GM18907 (cell line): ENCODE results near the gene SSTR3.

Source experiments
- ATAC-seq: cut with Tn5 transposase; IDR thresholded peaks from one replicate; pipeline ENCODE4 v1.9.1; 2021; ENCODE audit warnings: mild to moderate bottlenecking, moderate library complexity; ENCODE audit not compliant: unreplicated experiment

SSTR3 gene

DNA sequence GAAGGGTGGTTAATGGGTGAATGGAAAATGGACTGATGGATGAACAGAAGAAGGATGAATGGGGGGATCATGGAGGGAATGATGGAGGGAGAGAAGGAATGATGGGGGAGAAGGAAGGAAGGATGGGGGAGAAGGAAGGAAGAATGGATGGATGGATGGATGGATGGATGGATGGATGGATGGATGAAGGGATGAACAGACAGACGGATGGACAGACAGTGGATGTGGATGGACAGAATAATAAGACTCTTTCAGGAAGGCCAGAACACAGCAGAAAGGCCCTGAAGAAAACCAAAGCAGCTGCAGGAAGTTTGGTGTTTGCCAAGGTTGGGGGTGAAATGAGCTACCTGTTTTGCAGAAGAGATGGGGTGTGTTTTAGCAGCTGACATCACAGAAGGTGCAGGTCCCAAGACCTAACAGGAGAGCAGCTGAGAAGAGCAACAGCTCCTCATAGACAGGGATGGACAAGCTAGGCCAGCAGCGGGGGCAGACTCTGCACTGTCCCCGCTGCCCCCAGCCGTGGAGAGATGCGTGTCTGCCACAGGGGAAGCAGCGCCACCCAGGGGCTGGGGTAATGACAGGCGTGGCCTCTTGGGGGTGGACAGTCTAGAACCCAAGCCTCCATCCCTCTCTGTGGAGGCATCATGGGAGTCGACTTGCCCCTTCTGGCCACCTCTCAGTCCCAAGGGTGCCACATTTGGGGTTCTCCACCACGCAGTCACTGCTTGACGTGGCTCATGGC lies 42.2 kb downstream of the SSTR3 start:
- no peak for ATAC-seq

DNA sequence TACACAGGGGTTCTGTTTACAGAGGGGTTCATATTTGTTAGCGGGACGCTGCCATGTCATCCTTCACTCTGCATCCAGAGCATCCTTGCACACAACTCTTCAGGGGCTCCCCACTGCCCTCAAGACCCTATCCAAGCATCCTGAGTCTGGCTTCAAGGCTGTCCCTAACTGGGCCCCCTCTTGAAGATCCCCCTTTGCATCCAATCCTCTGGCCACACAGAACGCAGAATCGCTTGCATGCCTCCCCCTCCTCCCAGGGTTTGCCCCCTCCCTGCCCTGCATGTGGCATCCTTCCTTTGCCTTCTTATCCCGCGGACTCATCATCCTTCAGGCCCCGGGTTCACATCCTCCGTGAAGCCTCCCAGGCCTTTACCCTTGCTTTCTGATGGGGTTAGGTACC lies 42.9 kb downstream of the SSTR3 start:
- no peak for ATAC-seq

- ATAC-seq, result no peak
These were observed 44.2 kb downstream of the SSTR3 start for GRCh38 chr22:37167981-37168647.

DNA sequence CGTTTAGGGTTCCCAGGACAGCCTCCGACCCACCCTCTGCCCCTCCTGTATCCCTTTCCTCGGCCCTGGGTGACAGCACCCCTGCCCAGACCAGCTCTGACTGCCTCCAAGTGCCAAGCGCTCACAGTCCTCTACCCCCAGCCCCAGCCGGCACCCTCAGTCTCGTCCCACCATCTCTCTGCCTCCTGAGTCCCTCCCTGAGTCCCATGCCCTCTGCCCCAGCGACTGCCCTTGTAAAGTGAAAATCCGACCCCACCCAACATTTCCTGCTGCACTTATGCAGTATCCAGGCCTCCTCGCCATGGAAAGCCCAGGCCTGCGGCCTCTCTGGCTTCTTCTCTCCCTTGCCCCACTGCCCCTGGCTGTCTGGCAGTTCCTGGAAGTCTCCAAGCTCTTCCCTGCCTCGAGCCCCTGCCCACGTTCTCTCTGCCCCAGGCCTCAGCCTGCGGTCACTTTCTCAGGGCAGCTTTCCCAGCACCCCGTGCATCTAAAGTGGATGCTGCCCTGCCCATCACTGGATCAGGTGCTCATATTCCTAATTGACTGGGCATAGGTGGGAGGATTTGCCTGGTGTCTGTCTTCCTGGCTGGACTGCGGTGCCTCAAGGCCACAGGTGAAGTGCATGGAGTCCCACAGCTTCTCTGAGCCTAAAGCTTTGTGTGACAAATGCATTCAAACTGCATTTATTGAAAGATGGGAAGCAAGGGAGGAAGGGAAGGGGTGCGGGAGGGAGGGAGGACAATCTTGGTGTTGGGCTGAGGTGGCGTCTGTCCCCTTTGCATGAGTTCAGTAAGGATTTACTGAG lies 44.9 kb downstream of the SSTR3 start:
- ATAC-seq, result no peak

DNA sequence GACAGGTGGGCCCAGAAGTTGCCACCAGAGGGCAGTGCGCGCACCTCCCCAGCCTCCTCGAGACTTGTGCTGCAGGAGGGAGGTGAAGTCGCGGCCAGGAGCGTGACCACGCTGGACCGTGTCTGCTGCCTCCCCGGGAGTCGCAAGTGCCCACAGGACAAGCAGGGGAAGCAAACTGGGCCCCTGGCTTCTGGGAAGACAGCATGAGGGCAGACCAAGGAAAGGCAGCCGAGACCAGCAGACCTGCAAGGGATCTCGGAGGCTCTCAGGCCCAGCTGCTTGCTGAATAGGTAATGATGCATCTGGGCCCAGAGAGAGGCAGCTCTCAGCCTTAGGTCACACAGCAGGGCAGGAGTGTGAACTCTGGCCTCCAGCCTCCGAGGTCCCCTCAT lies 45.6 kb downstream of the SSTR3 start:
- ATAC-seq, result no peak

DNA sequence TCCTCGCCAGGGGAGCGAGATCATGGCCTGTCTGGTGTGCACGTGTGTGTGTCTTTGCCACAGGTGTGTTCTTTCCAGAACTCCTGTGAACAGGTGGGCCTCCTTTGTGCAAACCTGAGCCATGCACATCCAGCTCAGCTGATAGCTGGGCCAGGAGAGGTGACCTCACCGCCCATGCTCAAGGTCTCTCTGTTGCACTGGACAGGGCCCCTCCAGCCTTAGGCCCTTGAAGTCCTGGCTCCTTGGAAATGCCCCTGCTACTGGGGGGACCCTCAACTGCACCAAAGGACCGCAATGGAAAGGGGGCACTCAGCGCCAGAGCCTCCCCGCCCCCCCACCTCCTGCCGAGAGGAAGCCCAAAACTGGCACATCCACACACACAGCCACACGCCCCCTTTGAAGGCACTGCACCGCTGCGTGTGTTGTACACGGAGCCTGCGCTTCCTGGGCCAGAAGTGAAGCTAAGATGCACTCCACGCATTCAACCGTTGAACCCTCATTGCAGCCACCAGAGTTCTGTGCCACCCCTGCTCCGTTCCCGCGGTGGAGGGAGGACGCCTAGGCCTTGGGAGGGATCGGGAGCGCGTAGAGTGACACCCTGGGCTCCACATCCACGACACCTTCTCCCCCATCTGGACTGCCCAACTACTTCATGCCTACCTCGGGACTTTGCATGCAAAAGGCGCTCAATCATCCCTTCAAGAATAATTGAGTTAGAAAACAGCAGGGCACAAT lies 46.2 kb downstream of the SSTR3 start:
- no peak for ATAC-seq

DNA sequence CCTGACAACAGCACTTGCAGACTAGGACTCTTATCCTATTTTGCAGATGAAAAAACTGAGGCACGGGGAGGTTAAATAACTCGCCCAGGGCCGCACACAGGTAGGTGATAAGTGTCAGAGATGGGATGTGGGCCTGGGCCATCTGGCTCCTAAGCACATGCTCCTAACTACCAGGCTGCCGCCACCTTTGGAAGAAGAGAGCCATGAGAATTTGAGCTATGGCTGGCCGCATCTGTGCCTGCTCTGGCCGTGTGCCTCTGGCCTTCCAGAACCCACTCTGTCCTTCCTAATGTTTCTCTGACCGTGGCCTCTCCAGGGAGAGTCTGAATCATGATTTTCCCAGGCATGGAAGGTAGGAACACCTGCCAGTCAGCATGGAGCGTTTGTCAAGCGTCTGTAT lies 47.2 kb downstream of the SSTR3 start:
- no peak for ATAC-seq

GRCh38 chr22:37164505-37164887 lies 47.8 kb downstream of the SSTR3 start:
- no peak for ATAC-seq

DNA sequence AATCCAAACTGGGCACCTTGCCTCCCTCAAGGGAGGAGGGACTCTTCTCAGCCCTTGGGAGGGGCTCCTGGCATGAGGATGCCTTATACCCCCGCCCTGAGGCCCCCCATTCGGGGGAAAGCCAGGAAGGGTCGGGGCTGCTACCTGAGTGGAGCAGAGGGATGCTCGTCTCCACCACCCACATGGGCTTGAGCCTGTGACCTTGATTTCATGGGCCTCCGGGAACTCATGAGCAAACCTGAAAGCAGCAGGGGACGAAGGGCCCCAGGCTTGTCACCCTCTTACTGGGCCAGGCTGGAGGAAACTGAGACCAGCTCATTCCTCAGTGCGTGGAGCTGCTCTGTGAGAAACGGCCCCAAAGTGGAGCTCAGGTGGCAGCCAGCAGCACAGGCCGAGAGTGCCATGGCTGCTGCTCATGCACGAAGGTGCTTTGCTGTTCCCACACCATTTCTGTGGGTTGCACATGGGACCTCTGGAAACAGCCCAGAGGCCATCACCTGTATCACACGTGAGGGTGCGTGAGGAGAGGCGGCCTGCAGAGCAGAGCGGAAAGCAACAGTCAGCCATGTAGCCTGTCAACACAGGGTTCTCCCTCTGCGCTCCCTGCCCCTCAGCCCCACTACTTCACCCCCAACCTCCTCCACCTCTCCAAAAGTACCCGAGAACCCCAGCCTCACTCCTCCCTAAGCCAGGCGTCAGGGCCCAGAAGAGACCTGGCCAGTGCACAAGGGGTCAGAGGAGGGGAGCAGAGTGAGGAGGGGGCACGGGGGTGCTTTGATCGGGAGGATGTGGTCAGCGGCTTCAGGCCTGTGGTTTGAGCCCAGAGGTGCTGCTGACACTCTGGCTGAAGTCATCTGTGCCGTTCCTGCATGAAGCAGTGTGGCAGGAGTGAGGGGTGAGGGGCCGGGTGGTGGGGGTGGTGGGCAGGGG lies 48.4 kb downstream of the SSTR3 start:
- peak; percentile 36 for ATAC-seq

DNA sequence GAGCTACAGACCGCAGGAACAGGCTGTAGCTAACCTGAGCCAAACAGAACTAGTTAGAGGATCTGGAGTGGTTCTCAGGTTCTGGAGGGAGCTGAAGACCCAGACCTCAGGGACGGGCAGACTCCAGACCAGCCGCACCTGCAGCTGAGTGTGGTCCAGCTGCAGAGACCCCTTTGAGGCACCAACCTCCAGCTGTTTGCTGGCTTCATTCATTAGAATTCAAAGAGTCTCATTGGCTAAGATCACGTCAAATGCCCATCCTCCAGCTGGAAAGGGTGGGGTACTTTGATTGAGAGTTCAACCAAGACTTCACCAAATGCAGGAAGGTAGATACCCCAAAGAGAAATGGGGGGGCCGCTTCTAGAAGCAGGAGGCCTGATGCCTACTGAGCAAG lies 49.2 kb downstream of the SSTR3 start:
- ATAC-seq, result no peak

DNA sequence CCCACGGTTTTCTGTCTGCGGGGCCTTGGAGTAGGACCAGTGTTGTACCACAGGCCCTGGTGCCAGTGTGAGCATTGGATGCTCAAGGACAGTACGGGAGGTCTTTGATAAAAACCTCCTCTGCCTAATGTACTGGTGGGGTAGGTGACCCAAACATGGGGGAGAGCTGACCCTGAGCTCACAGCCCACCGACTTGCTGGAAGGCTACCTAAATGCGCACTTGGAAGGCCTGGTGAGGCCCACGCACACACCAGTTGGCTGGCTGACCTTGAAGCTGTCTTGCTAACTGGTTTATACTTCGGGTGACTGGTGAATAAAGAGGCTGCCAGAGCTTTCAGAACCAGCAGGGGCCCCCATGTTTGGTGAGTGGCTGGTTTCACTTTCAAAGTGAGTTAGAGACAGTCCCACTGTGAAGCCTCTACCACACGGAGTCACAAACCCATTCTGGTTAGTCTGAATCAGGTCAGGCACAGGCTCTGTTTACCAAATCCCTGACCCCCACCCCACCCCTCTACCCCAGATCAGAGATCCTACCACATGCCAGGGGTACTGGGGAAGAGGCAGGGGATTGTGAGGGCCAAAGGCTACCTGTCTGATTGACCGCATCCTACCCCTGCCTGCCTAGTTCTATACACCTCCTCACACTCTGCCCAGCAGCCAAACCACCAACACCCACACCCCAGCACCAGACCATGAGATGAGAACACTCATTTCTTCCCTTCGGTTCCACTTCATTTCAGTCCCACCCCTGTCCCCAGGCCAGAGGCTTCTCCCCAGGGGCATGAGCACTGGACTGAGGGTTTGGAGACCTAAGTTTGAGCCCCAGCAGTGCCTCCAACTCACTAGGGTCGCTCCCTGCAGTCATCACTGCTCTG lies 49.8 kb downstream of the SSTR3 start:
- peak; percentile 54 for ATAC-seq

GRCh38 chr22:37161443-37161842 lies 50.8 kb downstream of the SSTR3 start:
- no peak for ATAC-seq

DNA sequence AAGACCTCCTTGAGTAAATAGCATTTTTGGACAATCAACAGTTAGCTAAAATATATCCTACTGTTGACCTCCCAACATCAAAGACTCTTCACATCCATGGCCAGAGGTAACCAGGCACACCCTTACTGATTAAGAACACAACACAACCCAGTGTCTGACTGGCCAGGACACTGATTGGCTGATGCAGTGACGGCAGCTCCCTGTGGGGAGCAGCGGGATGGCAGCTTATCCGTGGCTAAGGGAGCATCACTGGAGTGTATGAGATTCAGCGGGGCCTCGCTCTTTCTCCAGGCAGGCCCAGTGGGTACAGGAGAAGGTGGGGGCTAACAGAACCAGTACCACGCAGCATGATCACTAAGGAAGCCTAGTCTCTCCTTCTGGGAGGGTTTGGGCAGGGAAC lies 52.2 kb downstream of the SSTR3 start:
- ATAC-seq, result no peak

GRCh38 chr22:37158963-37159290 lies 53.4 kb downstream of the SSTR3 start:
- no peak for ATAC-seq

DNA sequence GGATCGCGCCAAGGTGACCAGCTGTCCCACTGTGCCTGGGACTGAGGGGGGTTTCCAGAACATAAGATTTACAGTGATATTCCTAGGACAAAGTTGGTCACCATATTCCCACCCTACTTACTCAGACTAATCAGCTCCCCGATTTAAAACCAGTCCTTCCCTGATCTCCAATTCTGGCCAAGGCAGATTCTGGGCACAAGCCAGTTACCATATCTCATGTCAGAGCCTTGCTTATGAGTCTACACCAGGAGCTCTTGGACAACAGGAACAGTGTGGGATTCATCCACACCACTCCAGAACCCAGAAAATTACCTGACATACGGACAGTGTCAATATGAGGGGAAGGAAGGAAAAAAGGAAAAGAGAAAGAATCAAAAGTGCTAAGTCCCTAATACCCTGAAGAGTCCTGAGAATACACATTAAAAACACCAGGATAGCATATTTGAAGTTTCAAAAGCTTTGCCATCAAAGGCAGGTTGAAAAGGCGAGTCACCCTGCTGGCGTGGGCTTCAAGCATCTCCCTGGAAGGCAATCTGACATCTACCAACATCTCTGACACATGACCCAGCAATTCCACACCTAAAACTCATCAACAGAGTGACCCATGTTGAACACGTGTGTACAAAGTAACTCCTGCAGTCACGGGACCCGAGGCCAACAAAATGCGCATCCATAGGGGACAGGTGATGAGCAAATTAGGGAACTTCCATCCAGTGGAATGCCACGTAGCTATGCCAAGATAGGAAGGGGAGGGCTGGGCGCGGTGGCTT lies 54.6 kb downstream of the SSTR3 start:
- no peak for ATAC-seq

DNA sequence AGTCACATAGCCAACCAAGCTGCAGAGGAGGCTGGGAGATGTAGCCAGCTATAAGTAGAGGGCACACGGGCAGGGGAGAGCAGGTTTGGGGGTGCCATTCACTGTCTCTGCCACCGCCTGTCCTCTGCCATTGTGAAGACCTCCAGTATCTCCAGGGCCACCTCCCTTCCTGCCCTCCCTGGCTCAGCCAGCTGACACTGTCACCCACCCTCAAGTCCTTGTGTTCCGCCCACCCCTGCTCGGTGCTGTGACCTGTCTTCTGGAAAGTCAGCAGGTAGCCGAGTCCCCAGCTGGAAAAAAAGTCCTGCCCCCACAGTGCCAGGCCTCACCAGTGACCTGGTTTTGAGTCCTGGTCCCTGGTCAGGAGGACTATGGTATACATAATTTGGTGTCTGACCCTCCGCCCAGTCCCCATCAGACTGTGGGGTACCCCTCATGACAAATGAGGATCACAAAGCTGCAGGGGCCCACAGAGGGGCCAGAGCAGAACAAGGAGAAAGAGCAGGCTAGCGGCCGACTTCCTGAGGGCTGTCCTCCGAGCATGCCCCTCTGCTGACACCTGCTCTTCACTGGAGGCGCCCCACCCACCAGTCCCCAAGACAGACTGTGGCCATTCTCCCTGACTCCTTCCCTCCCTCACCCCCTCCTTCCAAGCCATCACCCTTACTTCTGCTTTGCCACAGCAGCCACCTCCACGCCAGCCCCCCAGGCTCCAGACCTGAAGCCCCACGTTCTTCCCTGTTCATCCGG lies 55.4 kb downstream of the SSTR3 start:
- ATAC-seq, result no peak

- no peak for ATAC-seq
These were observed 56.3 kb downstream of the SSTR3 start for GRCh38 chr22:37155971-37156370.
